IPS-20b (cell line): ENCODE measurements around the gene RGL3.
A peak's percentile ranks its signal among the peaks of the same experiment; 100 is the strongest.
"Not testable (repeated sequence)": the region's sequence is repeated elsewhere in the genome, so short reads cannot be mapped to it uniquely, and the experiment has no call there.

Source experiments
- H3K27ac ChIP-seq: one replicate; pipeline ENCODE4 v1.5.1; 2013; ENCODE audit warnings: low read length
- H3K27me3 ChIP-seq: 2 replicates; pipeline ENCODE4 v1.6.1; 2013; ENCODE audit warnings: mild to moderate bottlenecking, low read length, inconsistent platforms; ENCODE audit not compliant: insufficient read depth
- H3K36me3 ChIP-seq: 2 replicates; pipeline ENCODE4 v1.6.1; 2013; ENCODE audit warnings: low read depth, mild to moderate bottlenecking, inconsistent platforms, low read length, moderate library complexity; ENCODE audit not compliant: insufficient read depth
- H3K4me1 ChIP-seq: 2 replicates; pipeline ENCODE4 v1.6.1; 2013; ENCODE audit warnings: mild to moderate bottlenecking, control low read depth, inconsistent platforms, low read length, moderate library complexity; ENCODE audit not compliant: insufficient read depth
- H3K4me3 ChIP-seq: 2 replicates; pipeline ENCODE4 v1.5.1; 2013; ENCODE audit warnings: mild to moderate bottlenecking, low read length, inconsistent platforms
- H3K9ac ChIP-seq: 2 replicates; pipeline ENCODE4 v1.6.1; 2013; ENCODE audit warnings: low read depth, mild to moderate bottlenecking, inconsistent platforms, low read length, moderate library complexity
- H3K9me3 ChIP-seq: 2 replicates; pipeline ENCODE4 v1.6.1; 2013; ENCODE audit warnings: mild to moderate bottlenecking, low read depth, low read length, inconsistent platforms; ENCODE audit not compliant: insufficient read depth

Gene RGL3

DNA sequence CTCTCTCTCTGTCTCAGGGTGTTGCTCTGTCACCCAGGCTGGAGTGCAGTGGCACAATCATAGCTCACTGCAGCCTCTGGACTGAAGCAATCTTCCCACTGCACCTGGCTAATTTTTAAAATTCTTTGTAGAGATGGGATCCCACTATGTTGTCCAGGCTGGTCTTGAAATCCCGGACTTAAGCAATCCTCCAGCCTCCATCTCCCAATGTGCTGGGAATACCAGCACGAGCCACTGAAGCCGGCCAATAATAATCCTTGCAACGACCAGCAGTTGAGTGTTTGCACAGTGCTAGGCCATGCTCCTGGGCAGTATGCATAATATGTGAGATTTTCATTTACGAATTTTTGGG lies 34.4 kb downstream of the RGL3 start:
- H3K27me3 ChIP-seq, result peaks cover 14% of the 10 kb centered on the region; the same call in 1 of the 2 replicates
- H3K9ac ChIP-seq, result no peak overlapping the region; the same call in 1 of the 2 replicates
- no peaks in the 10 kb centered on the region for H3K36me3 ChIP-seq
- no peaks in the 10 kb centered on the region for H3K9me3 ChIP-seq
- H3K4me3 ChIP-seq, result no peak overlapping the region
- 0 out of 2 replicates have a peak, but pooled peaks cover 3% of the 10 kb centered on the region for H3K4me1 ChIP-seq
- H3K27ac ChIP-seq, result no peak overlapping the region

DNA sequence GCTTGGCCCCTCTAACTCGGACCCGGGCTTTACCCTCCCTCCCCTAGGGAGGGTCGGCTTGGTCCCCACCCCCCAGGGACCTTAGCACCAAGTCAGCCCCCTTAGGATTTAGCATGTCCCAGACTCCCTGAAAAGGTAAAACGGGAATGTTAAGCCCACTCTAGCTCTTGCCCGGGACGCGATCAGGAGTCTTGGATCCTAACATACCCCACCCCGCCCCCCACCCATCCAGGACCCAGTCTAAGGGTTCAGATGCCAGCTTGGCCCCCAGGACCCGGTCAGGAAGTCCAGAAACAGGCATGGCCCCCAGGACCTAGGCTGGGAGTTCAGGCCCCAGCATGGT lies 35.4 kb downstream of the RGL3 start:
- Histone ChIP-seq H3K27me3 (peaks cover 14% of the 10 kb centered on the region; the same call in 1 of the 2 replicates), H3K4me1 (0 out of 2 replicates have a peak, but pooled peaks cover 3% of the 10 kb centered on the region), H3K4me3 (peak overlapping the region; percentile 71)

DNA sequence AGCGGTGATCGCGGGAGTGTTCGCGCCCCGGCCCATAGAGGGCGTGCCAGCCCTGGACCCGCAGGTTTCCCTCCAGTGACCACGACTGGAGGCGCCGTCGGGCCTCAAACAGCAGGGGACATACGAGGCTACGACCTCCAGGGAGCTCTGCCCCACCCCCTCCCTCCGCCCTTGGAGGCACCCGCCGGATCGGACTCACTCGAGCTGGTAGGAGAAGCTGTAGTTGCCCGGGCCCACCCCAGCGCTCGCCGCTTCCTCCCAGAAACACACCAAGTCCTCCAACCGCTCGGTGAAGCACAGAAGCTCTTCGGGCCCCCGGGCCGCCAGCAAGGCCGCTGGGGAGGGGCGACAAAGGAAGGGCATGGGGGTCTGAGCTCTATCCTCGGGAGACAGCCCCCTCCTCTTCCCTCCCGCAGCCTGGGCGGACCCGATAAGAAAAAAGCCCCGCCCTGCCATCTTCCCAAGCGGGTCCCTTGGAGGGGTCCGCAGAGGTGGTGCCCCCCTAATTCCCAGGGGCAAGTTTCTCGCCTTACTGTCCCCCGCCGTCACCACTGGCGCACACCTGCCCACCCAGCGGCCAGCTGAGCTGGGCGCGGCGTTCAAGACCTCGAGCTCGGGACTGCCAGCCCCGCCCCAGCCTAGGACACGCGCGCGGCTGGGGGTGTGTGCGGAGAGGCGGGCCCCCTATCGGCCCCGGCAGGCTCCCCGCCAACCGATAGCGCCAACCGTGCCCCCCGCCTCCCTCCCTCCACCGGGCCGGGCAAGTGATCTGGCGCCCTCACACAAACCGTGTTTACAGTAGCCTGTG lies 36.0 kb downstream of the RGL3 start:
- Histone ChIP-seq H3K27ac (no peak overlapping the region), H3K36me3 (no peaks in the 10 kb centered on the region), H3K9ac (peak overlapping the region; percentile 45; the same call in 1 of the 2 replicates), H3K9me3 (no peaks in the 10 kb centered on the region), H3K27me3 (peaks cover 14% of the 10 kb centered on the region; the same call in 1 of the 2 replicates), H3K4me1 (0 out of 2 replicates have a peak, but pooled peaks cover 3% of the 10 kb centered on the region), H3K4me3 (peak overlapping the region; percentile 71)

More for the DNA sequence above, 35.4 kb downstream of the RGL3 start:
- no peaks in the 10 kb centered on the region for H3K36me3 ChIP-seq
- H3K9ac ChIP-seq, result peak overlapping the region; percentile 45; the same call in 1 of the 2 replicates
- no peaks in the 10 kb centered on the region for H3K9me3 ChIP-seq
- no peak overlapping the region for H3K27ac ChIP-seq

DNA sequence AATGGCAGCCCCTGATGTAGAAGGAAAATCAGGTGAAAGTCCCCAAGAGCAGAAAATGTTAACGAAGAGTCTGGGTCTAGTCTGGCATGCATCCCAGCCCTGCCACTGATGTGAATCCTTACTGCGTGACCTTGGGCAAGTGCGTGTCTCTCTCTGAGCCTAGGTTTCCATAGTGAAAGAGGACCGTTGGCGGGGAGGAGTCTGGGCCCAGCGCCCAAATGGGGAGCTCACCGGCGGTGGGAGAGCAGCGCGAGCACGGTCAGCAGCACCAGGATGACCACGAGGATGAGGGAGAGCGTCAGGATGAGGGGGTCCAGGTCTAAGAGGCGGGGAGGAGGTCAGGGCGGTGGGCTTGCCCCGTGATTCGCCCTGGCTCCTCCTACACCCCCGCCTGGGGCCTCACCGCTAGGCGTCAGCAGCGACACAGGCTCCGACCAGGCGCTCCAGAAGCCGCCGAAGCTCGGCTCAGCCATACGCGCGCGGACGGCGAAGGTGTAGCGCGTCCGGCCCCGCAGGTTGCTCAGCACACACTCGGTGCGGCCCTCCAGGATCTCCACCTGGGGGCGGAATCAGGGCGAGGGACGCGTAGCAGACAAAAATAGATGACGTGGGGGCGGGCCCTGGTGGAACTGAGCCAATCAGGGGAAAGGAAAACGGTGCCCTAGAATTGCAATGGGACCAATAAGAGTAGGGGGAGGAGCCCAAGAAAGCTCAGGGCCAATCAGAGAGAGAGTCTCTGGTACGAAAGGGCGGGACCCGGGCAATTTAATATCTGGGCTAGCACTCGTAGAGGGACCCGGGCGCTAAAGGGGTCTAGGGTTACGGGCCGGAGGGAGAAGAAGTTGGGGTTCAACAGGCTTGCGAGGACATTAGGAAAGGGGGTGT lies 38.2 kb downstream of the RGL3 start:
- H3K4me3 ChIP-seq, result peak overlapping the region; percentile 72
- H3K4me1 ChIP-seq, result peaks cover 3% of the 10 kb centered on the region; the same call in 1 of the 2 replicates
- peaks cover 14% of the 10 kb centered on the region; the same call in 1 of the 2 replicates for H3K27me3 ChIP-seq
- H3K9me3 ChIP-seq, result no peaks in the 10 kb centered on the region
- H3K9ac ChIP-seq, result peak overlapping the region; percentile 74; the same call in 1 of the 2 replicates
- H3K27ac ChIP-seq, result no peak overlapping the region
- H3K36me3 ChIP-seq, result no peaks in the 10 kb centered on the region

DNA sequence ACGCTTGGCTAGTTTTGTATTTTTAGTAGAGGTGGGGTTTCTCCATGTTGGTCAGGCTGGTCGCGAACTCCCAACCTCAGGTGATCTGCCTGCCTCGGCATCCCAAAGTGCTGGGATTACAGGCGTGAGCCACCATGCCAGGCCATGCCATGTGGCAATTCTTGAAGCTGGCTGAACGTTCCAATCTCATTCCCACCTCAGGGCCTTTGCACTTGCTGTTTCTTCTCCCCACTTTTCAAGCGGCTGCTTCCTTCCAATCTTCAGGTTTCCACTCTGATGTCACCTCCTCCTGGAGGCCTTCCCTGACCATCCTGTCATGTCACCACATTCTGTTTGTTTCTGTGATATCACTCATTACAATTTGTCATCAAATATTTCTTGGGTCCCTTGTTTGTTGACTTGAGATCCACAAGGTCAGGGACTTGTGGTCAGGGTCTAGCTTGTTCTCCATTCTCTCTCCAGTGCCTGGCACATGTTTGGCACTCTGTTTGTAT lies 39.2 kb downstream of the RGL3 start:
- Histone ChIP-seq H3K4me3 (peak overlapping the region; percentile 72), H3K27me3 (peaks cover 14% of the 10 kb centered on the region; the same call in 1 of the 2 replicates), H3K4me1 (peaks cover 7% of the 10 kb centered on the region; the same call in 1 of the 2 replicates), H3K27ac (no peak overlapping the region), H3K9me3 (no peaks in the 10 kb centered on the region), H3K9ac (peak overlapping the region; percentile 74; the same call in 1 of the 2 replicates), H3K36me3 (no peaks in the 10 kb centered on the region)

DNA sequence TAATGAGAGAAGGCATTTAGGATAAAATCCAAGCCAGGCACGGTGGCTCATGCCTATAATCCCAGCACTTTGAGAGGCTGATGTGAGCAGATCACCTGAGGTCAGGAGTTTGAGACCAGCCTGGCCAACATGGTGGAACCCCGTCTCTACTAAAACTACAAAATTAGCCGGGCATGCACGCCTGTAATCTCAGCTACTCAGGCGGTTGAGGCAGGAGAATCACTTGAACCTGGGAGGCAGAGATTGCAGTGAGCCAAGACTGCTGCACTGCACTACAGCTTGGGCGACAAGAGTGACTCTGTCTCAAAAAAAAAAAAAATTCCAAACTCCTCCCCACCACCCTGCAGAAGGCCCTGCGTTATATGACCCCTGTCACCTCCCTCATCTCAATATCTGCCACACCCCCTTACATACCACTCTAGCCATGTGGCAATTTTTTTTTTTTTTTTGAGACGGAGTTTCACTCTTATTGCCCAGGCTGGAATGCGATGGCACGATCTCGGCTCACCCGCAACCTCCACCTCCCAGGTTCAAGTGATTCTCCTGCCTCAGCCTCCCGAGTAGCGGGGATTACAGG lies 39.8 kb downstream of the RGL3 start:
- not testable (repeated sequence) for H3K9ac ChIP-seq, H3K9me3 ChIP-seq, H3K4me3 ChIP-seq, H3K36me3 ChIP-seq, H3K27ac ChIP-seq, H3K4me1 ChIP-seq
- peaks cover 14% of the 10 kb centered on the region; the same call in 1 of the 2 replicates for H3K27me3 ChIP-seq

DNA sequence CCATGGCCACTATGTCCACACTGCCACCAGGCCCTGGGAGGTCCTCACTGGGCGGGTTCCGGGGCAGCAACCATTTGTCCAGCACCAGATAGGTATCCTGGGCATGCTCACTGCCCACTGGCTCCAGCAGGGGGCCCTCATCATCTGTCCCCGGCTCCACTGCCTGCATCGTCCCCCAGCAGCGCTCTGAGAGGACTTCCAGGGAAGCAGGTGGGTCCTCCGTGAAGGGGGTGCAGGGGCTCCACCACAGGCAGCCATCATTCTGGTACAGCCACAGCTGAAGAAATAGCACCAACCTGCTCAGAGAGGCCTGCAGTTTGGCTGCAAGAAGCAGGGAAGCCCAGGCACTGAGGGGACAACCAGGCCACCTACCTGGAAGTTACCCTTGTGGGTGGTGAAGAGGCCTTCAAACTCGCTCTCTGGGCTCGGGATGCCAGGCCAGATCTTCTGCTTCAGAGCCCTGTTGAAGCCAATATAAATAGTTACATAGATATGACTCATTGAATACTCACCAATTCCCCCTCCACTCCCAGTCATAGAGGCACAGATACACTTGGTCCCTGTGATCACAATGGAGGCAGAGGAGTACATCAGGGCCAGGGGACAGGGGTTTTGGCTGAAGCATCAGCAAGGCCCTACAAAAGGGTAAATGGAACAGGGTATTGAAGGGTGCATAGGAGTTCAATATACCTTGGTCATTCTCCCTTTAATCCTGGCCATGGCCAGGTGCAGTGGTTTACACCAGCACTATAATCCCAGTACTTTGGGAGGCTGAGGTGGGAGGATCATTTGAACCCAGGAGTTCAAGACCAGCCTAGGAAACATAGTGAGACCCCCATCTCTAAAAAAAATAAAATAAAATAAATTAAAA lies 40.6 kb downstream of the RGL3 start:
- no peak overlapping the region for H3K9ac ChIP-seq
- H3K9me3 ChIP-seq, result no peaks in the 10 kb centered on the region
- no peak overlapping the region for H3K27ac ChIP-seq
- peaks cover 7% of the 10 kb centered on the region; the same call in 1 of the 2 replicates for H3K4me1 ChIP-seq
- H3K36me3 ChIP-seq, result no peaks in the 10 kb centered on the region
- no peak overlapping the region for H3K4me3 ChIP-seq
- H3K27me3 ChIP-seq, result peaks cover 12% of the 10 kb centered on the region; the same call in 1 of the 2 replicates

DNA sequence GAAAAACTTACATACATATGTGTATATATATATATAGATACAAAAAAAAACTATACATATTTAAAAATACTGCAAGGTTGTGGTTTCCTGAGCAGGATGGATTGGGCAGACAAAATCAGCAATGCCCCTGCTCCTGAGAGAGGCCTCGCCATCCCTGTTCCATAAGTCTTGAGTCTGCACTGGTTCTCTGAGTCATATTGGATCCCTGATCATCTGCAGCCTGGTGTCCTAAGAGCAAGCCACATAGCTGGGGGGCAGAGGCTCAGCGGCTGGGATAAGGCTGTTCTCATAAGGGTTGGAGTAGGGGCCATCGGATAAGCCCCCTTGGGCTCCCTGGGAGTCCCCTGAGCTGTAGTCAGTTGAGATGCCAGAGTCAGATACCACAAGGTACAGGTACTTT lies 41.4 kb downstream of the RGL3 start:
- Histone ChIP-seq H3K4me3 (no peak overlapping the region), H3K4me1 (peaks cover 7% of the 10 kb centered on the region; the same call in 1 of the 2 replicates), H3K27me3 (peaks cover 4% of the 10 kb centered on the region; the same call in 1 of the 2 replicates), H3K27ac (no peak overlapping the region), H3K9ac (no peak overlapping the region), H3K36me3 (no peaks in the 10 kb centered on the region), H3K9me3 (no peaks in the 10 kb centered on the region)

DNA sequence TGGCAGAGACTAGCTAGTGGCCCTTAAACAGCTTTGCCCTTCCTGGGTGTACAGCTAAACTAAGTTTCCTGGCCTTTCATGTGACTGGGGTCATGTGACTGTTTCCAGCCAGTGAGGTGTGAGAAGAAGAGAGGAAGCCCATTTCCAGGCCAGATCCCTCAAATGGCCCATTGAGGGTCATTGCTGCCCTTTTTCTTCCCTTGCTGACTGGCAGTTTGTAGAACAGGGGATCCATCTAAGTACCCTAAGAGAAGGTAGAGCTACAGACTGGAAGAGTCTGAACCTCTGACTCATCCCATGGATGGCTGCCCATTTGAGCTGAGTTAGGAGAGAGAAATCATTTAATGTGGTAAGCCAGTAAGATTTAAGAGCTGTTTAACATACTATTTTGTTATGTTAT lies 41.9 kb downstream of the RGL3 start:
- no peak overlapping the region for H3K27ac ChIP-seq
- H3K27me3 ChIP-seq, result no peaks in the 10 kb centered on the region; the same call in 1 of the 2 replicates
- peaks cover 7% of the 10 kb centered on the region; the same call in 1 of the 2 replicates for H3K4me1 ChIP-seq

DNA sequence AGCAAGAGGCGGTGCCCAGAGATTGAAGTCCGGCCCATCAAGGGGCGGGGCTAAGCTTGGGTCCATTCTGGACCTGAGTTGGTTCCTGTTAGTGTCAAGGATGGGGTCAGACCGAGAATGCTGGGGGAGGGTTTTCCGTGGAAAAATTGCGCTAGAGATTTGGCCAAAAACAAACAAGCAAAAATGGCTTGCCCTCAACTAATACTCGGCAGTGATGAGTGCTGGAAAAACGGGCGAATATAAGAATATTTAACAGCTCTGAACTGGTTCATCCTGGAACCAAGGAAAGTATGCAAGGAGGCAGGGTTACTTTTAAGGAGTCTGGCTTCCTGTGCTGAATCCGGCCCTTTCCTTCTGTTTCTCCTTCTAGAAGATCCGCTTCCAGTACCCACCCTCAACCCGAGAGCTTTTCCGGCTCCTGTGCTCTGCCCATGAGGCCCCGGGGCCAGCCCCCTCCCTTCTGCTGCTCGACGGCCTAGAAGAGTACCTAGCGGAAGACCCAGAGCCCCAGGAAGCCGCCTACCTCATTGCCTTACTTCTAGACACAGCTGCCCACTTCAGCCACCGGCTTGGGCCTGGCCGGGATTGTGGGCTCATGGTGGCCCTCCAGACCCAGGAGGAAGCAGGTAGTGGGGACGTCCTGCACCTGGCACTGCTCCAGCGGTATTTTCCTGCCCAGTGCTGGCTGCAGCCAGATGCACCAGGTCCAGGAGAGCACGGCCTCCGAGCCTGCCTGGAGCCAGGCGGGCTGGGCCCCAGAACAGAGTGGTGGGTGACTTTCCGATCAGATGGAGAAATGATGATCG lies 43.8 kb downstream of the RGL3 start:
- Histone ChIP-seq H3K27me3 (no peaks in the 10 kb centered on the region), H3K27ac (peak overlapping the region; percentile 77), H3K9me3 (no peaks in the 10 kb centered on the region), H3K4me3 (peak overlapping the region; percentile 79), H3K36me3 (no peaks in the 10 kb centered on the region), H3K4me1 (peaks cover 7% of the 10 kb centered on the region; the same call in 1 of the 2 replicates), H3K9ac (peak overlapping the region; percentile 68; the same call in 1 of the 2 replicates)

More for the DNA sequence above, 41.9 kb downstream of the RGL3 start:
- no peak overlapping the region for H3K9ac ChIP-seq
- H3K36me3 ChIP-seq, result no peaks in the 10 kb centered on the region
- no peaks in the 10 kb centered on the region for H3K9me3 ChIP-seq
- H3K4me3 ChIP-seq, result no peak overlapping the region
